Measurements from ENCODE around the gene TBC1D5. TPM values are rescaled to one million over a fixed set of nuclear protein-coding genes. Genes with fewer than 3 reads are reported as not detected.

Gene TBC1D5
- polyA plus RNA-seq, 2 of the 4 experiments (the other 2 are of a cell fraction), result 36.7 to 72.2 TPM

- no peak for TF ChIP-seq PBX3 (IDR thresholded peaks at IDR 0.05)
- ChIA-PET POLR2A (no interaction called here), CTCF (interaction anchor here (1.0 kb wide), 1 partner anchor 11 kb away, joined by 3 read pairs; no protein-coding TSS in a partner anchor)
- H3K4me3 ChIP-seq, result no peak overlapping the region
- peaks cover 21% of the 10 kb centered on the region for H3K4me1 ChIP-seq
- no peaks in the 10 kb centered on the region for H3K9me3 ChIP-seq
- no peak overlapping the region for H3K27ac ChIP-seq
- FAIRE-seq (no peak), DNase-seq (ENCODE audit: low read depth in 1 of 2, low spot score in 1 of 2) (no peak), ATAC-seq (no peak)
- WGBS (ENCODE audit: missing lambda C conversion rate), result 67% methylated on average over 2 of the region's 2 CpGs
- no peak overlapping the region for H3K4me2 ChIP-seq
Observed at GRCh38 chr3:17625133-17625532, 117.3 kb downstream of the TBC1D5 start.

GRCh38 chr3:17623464-17623863, 119.0 kb downstream of the TBC1D5 start:
- no peak for FAIRE-seq
- WGBS (ENCODE audit: missing lambda C conversion rate), result 78% methylated on average over 2 of the region's 2 CpGs
- DNase-seq (ENCODE audit: low read depth in 1 of 2, low spot score in 1 of 2), result no peak
- no peak overlapping the region for H3K4me2 ChIP-seq
- TF ChIP-seq SMC3 (IDR thresholded peaks at IDR 0.05) (no peak), MAFK (IDR thresholded peaks at IDR 0.05; ENCODE audit: partially characterized antibody) (no peak), HDAC2 (IDR thresholded peaks at IDR 0.05) (no peak), JUNB (IDR thresholded peaks at IDR 0.05) (no peak), HMGXB4 (CRISPR knock-in tag; IDR thresholded peaks at IDR 0.05; ENCODE audit: borderline replicate concordance) (no peak), CTCF (IDR thresholded peaks at IDR 0.05) (no peak), TP53 (CRISPR knock-in tag; IDR thresholded peaks at IDR 0.05) (no peak), FOXS1 (CRISPR knock-in tag; IDR thresholded peaks at IDR 0.05) (no peak), ZNF302 (CRISPR knock-in tag; IDR thresholded peaks at IDR 0.05) (no peak), FOSB (CRISPR knock-in tag; IDR thresholded peaks at IDR 0.05) (no peak), CEBPB (IDR thresholded peaks at IDR 0.05) (no peak), EHMT2 (IDR thresholded peaks at IDR 0.05; ENCODE audit: low read depth) (no peak), RAD21 (conservative IDR thresholded peaks at IDR 0.05 in 1 of 2, IDR thresholded peaks at IDR 0.05 in 1 of 2) (no peak), MAX (IDR thresholded peaks at IDR 0.05) (no peak), HOXA7 (CRISPR knock-in tag; IDR thresholded peaks at IDR 0.05) (no peak), RFX5 (IDR thresholded peaks at IDR 0.05) (no peak), ELK1 (IDR thresholded peaks at IDR 0.05; ENCODE audit: low read depth, low read length) (no peak), HES2 (IDR thresholded peaks at IDR 0.05) (no peak), CBX8 (IDR thresholded peaks at IDR 0.05) (no peak)
- ChIA-PET CTCF (no interaction called here), POLR2A (interaction anchor here (0.9 kb wide), 1 partner anchor 120 kb away, joined by 3 read pairs; no protein-coding TSS in a partner anchor)
- no peaks in the 10 kb centered on the region for H3K9me3 ChIP-seq
- no peak overlapping the region for H3K27ac ChIP-seq
- H3K4me1 ChIP-seq, result peaks cover 9% of the 10 kb centered on the region; the same call in 2 of the 3 replicates
- ATAC-seq, result no peak
- H3K4me3 ChIP-seq, result no peak overlapping the region

Data from A549 (cell line).